Heart left ventricle (tissue), 13 donors: ENCODE data around the gene CLCF1.

Experiments
- POLR2A ChIP-seq, 2 donors: fragments of 450-650 bp; IDR thresholded peaks; one replicate each; pipeline ENCODE4 v1.6.1; 2017; ENCODE audit warnings: antibody characterized with exemption in 2 of 2, mild to moderate bottlenecking in 2 of 2, moderate library complexity in 2 of 2
- TF ChIP-seq, protein P1 (sequence below), 12 donors: fragments of 200-600 bp; sonication (generic) in 4 of 12; IDR thresholded peaks; one replicate each; pipeline versions ENCODE4 v1.5.0 to v1.8.0; 2018 to 2022; ENCODE audit warnings: antibody characterized with exemption in 12 of 12, mild to moderate bottlenecking in 5 of 12
- donor health status: ischemic (EF 13 %, LVEDD 7.1; RV severe dilation, severe dysfunction).
- donor health status: DM: no; HTN: yes; CAD: no.
- donor health status: DM: no; HTN: no; CAD: no.
- donor health status: ischemic (EF 25% LVEDD 6.9; RV normal size, moderate dysfunction).
- donor health status: ischemic (EF 25% LVEDD 5.7; RV mildly dilated, moderate dysfunction).
- donor health status: ischemic (EF 35%, LVEDD 5.7; RV mildly dilated, moderate dysfunction).
- donor health status: nonischemic (EF 11% LVEDD 7.7; RV severe dilation, severe dysfunction).
- donor health status: DM: yes; HTN: yes; CAD: no.
- donor health status: PGD.
- donor health status: ischemic (EF 29% LVEDD 5.4; RV normal size, mild dysfunction).
- donor health status: nonischemic (EF 23%, LVEDD 6.1; RV moderate dilation, normal function).

DNA sequence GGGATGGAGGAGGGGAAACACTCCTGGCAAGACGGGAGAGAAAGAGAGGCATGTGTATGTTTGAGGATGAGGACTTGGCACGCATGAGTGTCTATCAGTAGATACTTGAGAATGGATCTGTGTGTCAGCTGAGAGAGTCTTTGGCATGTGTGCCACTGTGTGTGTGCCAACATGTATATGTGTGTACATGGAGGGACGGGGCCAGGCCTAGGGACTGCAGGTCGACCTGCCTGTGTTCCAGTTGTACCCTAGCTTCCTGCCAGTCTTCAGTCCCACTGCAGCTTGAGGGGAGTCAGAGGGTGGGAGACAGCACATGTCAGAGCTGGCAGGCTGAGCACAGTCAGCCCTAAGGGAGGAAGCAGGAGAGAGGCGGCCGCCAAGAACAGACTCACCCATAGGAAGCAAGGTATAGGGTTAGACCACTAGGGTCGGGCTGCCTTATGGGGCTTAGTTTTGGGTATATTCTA lies 5.6 kb downstream of the CLCF1 start:
- TF ChIP-seq, protein P1, sequence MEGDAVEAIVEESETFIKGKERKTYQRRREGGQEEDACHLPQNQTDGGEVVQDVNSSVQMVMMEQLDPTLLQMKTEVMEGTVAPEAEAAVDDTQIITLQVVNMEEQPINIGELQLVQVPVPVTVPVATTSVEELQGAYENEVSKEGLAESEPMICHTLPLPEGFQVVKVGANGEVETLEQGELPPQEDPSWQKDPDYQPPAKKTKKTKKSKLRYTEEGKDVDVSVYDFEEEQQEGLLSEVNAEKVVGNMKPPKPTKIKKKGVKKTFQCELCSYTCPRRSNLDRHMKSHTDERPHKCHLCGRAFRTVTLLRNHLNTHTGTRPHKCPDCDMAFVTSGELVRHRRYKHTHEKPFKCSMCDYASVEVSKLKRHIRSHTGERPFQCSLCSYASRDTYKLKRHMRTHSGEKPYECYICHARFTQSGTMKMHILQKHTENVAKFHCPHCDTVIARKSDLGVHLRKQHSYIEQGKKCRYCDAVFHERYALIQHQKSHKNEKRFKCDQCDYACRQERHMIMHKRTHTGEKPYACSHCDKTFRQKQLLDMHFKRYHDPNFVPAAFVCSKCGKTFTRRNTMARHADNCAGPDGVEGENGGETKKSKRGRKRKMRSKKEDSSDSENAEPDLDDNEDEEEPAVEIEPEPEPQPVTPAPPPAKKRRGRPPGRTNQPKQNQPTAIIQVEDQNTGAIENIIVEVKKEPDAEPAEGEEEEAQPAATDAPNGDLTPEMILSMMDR (IDR thresholded peaks at IDR 0.05) = no peak
- TF ChIP-seq POLR2A (IDR thresholded peaks at IDR 0.05) = no peak
